Nephron progenitor cell (in vitro differentiated cells): ENCODE results near the gene PLEKHH3.

Experiments
- DNase-seq: peaks from one replicate; pipeline ENCODE4 v3.0.0; 2021
- H3K27ac Mint-ChIP-seq: 2 replicates; pipeline ENCODE4 v1.8.0; 2021; ENCODE audit warnings: mild to moderate bottlenecking, moderate library complexity, mixed read lengths
- H3K27me3 Mint-ChIP-seq: 2 replicates; pipeline ENCODE4 v1.8.0; 2021; ENCODE audit warnings: mild to moderate bottlenecking, low read depth, mixed read lengths; ENCODE audit not compliant: poor library complexity
- H3K36me3 Mint-ChIP-seq: 2 replicates; pipeline ENCODE4 v1.8.0; 2021; ENCODE audit warnings: low read depth, mixed read lengths
- H3K4me1 Mint-ChIP-seq: 2 replicates; pipeline ENCODE4 v1.8.0; 2021; ENCODE audit warnings: mixed read lengths
- H3K4me3 Mint-ChIP-seq: 2 replicates; pipeline ENCODE4 v1.8.0; 2021; ENCODE audit warnings: mild to moderate bottlenecking, moderate library complexity, mixed read lengths
- H3K9me3 Mint-ChIP-seq: 2 replicates; pipeline ENCODE4 v1.8.0; 2021; ENCODE audit warnings: mild to moderate bottlenecking, moderate library complexity, mixed read lengths
- CTCF ChIP-seq: fragments of 200-600 bp; sonication (generic); IDR thresholded peaks from 2 replicates; pipeline ENCODE4 v1.5.0; 2021; ENCODE audit warnings: antibody characterized with exemption

PLEKHH3 gene, protein sequence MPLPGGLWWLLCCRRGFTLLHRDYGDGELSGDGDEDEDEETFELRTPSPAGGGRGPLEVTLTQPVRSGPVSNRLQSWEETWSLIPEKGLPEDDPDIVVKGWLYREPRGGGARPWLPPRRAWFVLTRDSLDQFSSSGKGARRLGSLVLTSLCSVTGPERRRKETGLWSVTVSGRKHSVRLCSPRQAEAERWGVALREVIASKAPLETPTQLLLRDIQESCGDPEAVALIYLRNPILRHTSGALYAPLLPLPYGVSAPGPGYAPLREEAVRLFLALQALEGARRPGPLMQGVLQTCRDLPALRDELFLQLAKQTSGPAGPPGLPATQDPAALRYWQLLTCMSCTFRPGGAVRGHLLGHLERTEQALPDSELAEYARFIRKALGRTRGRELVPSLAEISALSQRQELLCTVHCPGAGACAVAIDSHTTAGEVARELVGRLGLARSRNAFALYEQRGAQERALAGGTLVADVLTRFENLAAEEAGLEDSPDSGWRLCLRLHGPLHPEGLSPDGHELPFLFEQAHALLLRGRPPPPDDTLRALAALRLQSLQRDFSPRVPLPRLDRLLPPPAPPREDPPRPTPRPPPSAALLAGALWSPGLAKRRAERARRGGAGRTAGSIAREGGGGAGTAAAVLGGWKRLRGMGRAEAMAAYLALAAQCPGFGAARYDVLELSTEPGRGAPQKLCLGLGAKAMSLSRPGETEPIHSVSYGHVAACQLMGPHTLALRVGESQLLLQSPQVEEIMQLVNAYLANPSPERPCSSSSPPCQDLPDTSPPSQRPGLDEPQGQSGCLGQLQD

GRCh38 chr17:42676424-42677011 lies at the start of gene PLEKHH3:
TSS of gene PLEKHH3 (minus strand) at chr17:42676994. CDS start at chr17:42676563, 431 bp downstream.
- TF ChIP-seq CTCF = no peak

DNA sequence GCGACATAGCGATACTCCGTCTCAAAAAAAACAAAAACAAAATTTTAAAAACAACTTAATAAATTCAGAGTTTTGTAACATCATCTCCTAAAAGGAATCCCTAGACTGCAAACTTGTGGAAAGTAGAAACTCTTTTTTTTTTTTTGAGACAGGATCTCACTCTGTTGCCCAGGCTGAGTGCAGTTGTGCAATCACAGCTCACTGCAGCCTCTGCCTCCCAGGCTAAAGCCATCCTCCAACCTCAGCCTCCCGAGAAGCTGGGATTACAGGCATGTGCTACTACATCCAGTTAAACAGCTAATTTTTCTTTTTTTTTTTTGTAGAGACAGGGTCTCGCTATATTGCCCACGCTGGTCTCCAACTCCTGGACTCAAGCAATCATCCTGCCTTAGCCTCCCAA lies 48.3 kb upstream of the PLEKHH3 start:
- no peaks in the 10 kb centered on the region for H3K4me1 Mint-ChIP-seq
- no peaks in the 10 kb centered on the region for H3K27me3 Mint-ChIP-seq
- no peaks in the 10 kb centered on the region for H3K9me3 Mint-ChIP-seq
- peaks cover 50% of the 10 kb centered on the region for H3K36me3 Mint-ChIP-seq
- H3K4me3 Mint-ChIP-seq = no peak overlapping the region
- no peak overlapping the region for H3K27ac Mint-ChIP-seq
- no peak for TF ChIP-seq CTCF
- DNase-seq = no peak

More at GRCh38 chr17:42676424-42677011, at the start of gene PLEKHH3:
- Mint-ChIP-seq H3K36me3 (peaks cover 4% of the 10 kb centered on the region), H3K4me3 (peak within 1 kb of the TSS; percentile 89), H3K9me3 (no peaks in the 10 kb centered on the region), H3K27ac (peak within 1 kb of the TSS; percentile 92), H3K27me3 (peaks cover 31% of the 10 kb centered on the region), H3K4me1 (peaks cover 56% of the 10 kb centered on the region)
- DNase-seq = no peak

DNA sequence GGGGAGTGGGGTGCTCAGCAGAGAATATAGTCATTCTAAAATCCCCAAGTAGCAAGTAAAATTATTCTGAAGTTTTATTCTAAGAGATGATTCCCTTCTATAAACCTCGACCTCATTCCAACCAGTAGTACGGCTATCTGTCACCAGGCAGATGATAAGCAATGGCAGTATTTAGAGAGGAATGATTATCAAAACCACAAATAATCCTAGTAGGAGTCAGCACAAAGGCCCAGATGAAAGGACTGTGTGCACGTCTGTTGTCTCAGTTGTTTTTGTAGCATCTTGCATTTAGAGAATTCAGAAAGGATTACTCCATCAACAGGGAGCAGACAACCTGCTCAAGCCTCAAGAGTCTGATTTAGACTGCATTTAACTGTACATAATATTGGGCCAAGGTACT lies 46.8 kb upstream of the PLEKHH3 start:
- Mint-ChIP-seq H3K9me3 (no peaks in the 10 kb centered on the region), H3K4me3 (no peak overlapping the region), H3K36me3 (peaks cover 44% of the 10 kb centered on the region), H3K4me1 (no peaks in the 10 kb centered on the region), H3K27ac (no peak overlapping the region), H3K27me3 (no peaks in the 10 kb centered on the region)
- DNase-seq = no peak
- TF ChIP-seq CTCF = no peak

DNA sequence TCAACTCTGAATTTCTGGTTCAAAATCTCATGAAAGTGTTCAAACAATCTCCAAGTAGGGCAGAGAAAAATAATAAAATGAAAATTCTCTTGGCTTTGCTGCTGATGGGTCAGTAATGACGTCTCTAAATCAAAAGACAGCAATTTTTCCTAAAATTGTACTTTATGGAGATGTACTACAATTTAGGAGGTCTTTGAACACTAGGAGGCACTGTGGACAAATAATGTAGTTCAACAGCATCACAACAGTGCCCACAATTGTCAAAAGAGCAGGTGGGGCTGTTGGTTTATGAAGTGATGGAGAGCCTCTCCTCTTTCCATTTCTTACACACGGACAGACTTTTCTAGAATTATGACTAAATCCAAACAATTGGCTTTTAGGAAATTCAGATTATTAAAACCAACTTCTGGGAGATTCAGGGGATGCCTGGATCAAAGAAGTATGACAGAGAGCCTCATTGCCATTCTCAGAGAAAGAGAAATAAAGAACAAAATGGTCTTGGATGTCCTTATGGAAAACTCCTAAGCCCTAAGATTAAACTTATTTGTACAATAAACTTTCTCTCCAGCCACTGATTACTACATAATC lies 44.3 kb upstream of the PLEKHH3 start:
- Mint-ChIP-seq H3K27me3 (no peaks in the 10 kb centered on the region), H3K4me1 (no peaks in the 10 kb centered on the region), H3K27ac (no peak overlapping the region), H3K36me3 (peaks cover 56% of the 10 kb centered on the region), H3K4me3 (no peak overlapping the region), H3K9me3 (no peaks in the 10 kb centered on the region)
- peak; percentile 61 for TF ChIP-seq CTCF
- DNase-seq = peak; percentile 21

DNA sequence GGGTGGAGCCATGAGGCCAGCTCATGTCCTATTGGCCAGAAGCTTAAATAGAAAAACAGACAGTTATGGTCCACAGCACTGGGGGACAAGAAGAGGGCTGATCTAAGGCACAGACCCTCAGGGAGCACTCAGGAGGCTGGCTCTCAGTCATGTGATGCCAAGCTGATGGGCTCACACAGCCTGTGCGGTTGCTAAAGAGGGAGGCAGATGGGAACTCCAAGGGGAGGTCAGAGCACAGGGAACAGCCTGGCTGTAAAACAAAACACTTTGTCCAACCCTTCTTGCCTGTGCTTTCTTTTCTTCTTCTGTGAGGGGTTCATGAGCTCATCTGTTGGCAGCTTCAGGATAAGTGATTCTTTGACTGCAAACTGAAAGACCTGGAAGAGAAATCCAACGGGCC lies 32.8 kb upstream of the PLEKHH3 start:
- no peak for TF ChIP-seq CTCF
- Mint-ChIP-seq H3K27me3 (peaks cover 3% of the 10 kb centered on the region), H3K36me3 (peaks cover 77% of the 10 kb centered on the region)

More for the DNA sequence above, 32.8 kb upstream of the PLEKHH3 start:
- Mint-ChIP-seq H3K9me3 (no peaks in the 10 kb centered on the region), H3K27ac (peak overlapping the region; percentile 94), H3K4me1 (peaks cover 22% of the 10 kb centered on the region), H3K4me3 (no peak overlapping the region)
- DNase-seq = no peak
